ENCODE measurements around the gene ADGB.
"Not testable (repeated sequence)": the region's sequence is repeated elsewhere in the genome, so short reads cannot be mapped to it uniquely, and the experiment has no call there.

ADGB gene

DNA sequence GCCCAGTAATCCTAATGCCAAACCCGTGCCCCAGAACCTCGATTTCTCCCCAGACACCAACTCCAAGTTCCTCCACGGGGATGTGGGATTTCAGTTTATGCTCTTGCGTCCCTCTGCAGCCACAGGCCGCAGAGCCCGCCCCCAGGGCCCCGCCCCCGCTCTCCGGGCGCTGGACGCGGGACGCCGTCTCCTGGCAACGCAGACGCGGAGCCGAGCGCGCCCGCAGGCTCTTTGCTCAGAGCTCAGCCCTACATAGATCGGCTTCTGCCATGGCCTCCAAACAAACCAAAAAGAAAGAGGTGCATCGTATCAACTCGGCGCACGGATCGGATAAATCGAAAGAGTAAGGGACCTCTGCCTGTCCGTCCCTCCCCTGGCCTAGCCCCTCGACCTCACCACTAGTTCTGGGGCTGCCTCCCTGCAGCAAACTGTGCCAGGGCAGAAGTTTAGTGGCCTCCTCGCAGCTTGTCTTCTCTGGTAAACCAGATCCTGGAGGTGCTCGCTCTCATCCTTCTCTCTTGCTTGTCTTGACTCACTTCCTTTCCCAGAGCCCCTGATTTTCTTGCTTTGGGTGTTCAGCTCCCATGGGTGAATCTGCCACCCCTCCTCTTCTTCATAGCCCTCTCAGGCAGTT is at the start of gene ADGB:
Gene ADGB (plus strand): TSS at position 201 of the 634 bp plus-strand sequence. CDS start 69 bp downstream, at position 270.
- DNase-seq: no peak

DNA sequence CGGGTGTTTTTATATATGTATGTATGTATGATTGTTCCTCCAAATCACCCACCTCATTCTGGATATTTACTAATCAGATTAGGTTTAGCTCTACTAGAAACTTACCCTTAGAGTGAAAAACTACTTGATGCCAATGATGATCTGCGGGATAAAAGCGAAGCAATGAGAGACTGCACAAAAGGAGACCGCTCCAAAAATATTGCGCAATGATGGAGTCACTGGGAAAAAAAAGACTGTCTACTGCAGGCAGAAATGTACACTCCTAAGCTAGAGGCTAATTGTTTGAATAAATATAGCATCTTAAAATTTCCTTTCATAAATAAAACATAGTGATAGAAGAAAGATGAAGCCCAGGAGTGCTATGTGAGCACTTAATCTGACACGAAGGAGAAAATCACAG is 47.9 kb upstream of the ADGB start:
- no peak for DNase-seq

- DNase-seq: no peak
Measured at GRCh38 chr6:146551545-146551944, 47.2 kb upstream of the ADGB start.

DNA sequence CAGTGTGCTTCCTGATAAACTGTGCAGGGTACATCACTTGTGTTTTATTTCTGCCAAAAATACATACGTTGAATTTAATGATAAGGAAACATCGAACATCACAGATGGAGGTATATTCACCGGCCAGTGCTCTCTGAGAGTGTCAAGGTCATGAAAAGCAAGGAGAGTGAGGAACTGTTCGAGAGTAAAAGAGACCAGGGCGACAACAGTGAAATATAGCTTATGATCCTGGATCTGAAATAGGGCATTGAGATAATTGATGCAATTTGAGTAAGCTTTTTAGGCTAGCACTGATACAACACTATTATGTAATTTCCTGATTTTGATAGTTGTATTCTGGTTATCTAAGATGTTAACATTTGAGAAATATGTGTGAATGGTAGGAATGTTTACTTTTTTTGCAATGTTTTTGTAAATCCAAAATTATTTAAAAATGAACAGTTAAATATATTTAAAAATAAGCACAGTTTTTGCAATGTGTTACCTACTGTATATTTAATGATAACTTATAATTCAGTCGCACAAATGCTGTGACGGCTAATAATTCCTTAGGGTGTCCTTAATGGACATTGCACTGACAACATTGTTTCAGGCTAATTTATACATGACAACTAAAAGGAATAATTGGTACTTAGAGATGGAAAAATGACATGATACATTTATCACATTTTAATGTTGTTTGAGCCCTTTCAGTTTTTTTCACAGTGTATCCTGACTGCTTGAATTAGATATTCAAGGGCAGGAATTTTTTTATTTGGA is 45.2 kb upstream of the ADGB start:
- DNase-seq: no peak

DNA sequence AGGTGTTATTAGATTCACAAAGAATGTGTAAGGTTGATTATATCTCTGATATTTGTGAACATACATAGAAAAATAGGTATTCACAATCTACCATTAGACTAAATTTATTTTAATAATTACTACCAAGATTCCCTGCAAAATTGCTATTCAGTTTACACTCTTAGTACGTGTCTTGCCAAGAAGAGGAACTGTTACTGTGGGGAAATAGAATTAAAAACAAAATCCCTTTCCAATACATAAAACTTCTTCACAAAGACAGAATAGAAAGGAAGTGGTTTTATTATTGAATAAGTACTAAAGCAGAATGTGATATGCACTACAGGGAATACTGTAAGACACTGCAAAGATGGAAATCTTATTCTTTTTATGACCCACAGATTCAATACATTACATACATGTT is 38.2 kb upstream of the ADGB start:
- DNase-seq: no peak

GRCh38 chr6:146566661-146567060 is 32.1 kb upstream of the ADGB start:
- DNase-seq: not testable (repeated sequence)

- DNase-seq: not testable (repeated sequence)
Measured at GRCh38 chr6:146568619-146569018, 30.2 kb upstream of the ADGB start.

DNA sequence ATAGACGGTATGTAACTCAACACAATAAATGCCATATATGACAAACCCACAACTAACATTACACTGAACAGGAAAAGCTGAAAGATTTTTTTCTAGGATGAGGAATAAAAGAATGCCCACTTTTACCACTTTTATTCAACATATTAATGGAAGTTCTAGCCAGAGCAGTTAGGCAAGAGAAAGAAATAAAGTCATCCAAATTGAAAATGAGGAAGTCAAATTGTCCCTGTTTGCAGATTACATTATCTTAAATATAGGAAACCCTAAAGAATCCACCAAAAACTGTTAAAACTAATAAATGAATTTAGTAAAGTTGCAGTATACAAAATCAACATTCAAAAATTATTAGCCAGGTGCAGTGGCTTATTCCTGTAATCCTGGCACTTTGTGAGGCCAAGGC is 24.6 kb upstream of the ADGB start:
- DNase-seq: no peak

- no peak for DNase-seq
Measured at GRCh38 chr6:146578054-146578453, 20.7 kb upstream of the ADGB start.

- DNase-seq: no peak
Measured at GRCh38 chr6:146581968-146582367, 16.8 kb upstream of the ADGB start.

DNA sequence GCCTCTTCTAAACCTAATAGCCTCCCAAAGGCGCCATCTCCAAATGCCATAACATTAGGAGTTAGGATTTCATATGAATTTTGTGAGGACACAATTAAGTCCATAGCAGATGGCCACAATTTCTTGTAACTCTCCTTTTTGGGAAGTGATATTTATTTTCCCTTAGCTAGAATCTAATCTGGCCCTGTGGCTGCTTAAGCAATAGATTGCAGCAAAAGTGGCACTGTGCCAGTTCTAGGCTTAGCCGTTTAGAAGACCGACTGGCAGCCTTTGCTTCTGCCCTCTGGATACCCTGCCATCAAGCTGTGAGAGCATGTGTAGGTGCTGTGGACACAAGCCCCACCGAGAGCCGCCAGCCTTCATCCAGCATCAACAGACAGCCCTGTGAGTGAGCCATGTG is 15.9 kb upstream of the ADGB start:
- no peak for DNase-seq

DNA sequence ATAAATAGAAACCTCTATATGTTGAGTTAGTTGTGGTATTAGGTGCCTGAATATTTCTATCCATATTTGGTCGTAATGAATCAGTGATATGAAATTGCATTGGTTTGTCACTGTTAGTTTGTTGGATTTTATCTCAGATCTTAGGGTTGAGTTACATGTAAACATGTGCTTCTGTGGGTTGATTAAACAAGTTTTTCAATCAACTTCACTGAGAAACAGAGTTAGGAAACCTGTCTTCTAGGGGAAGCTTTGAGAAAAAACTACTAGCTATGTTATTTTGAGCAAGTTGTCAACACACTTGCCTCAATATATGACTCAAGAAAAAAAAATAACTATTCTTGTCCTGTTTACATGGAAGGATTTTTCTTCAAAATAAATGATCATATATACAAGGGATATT is 14.8 kb upstream of the ADGB start:
- DNase-seq: no peak

DNA sequence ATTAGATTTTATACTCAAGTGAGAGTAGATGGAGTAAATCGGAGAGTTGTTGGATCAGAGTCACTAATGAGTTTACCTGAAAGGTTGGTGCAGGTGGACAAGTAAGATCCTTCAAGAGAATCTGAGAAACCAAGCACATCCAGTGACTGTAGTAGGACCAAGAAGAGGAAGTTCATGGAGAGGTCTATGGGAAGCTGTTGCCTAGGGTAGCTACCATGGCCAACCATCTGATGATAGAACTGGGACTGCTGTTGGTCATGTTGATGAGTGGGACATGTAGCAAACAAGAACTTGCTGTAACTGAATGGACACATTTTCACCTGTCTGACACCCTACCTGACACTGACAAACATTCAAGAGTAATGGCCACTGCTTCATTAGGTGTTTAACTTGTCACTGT is 11.3 kb upstream of the ADGB start:
- no peak for DNase-seq

GRCh38 chr6:146590492-146590891 is 8.3 kb upstream of the ADGB start:
- DNase-seq: no peak

GRCh38 chr6:146592451-146592850 is 6.3 kb upstream of the ADGB start:
- no peak for DNase-seq

GRCh38 chr6:146593986-146594385 is 4.8 kb upstream of the ADGB start:
- no peak for DNase-seq

DNA sequence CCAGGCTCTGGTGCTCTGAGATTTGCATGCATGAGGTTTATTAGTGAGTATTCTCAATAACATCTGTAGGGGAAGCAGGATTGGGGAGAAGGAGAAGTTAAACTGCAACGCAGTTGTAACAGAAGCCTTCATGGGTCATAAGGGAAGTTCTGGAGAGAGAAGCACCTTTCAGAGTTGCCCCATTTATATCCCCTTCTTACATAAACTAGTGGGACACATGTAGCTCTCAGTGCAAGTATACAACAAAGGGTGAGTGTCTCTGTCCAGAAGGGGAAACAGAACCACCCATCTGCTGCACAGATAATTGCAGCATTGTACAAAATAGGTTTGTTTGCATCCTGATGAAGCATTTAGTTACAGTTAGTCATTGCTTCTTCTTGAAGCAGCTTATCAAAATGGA is 4.3 kb upstream of the ADGB start:
- no peak for DNase-seq

- no peak for DNase-seq
Measured at GRCh38 chr6:146595972-146596731, 2.6 kb upstream of the ADGB start.

DNA sequence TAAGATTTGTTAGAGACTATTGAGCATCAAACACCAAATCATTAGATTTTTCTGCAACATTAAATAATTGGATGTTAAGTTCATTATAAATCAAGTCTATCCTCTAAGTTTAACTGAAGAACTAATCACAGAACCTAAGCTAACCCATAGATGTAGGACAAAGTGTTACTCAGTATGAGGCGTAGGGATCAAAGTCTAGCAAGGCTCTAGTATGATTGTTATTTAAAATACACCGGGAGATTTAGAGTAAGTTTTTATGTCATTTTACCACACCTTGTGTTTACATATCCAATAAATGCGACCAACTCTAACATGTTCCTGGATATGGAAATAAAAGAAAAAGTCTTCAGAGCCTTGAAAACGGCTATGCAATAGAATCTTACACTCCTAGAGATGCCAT is 2.6 kb downstream of the ADGB start:
- no peak for DNase-seq

- DNase-seq: no peak
Measured at GRCh38 chr6:146602526-146602925, 3.8 kb downstream of the ADGB start.

DNA sequence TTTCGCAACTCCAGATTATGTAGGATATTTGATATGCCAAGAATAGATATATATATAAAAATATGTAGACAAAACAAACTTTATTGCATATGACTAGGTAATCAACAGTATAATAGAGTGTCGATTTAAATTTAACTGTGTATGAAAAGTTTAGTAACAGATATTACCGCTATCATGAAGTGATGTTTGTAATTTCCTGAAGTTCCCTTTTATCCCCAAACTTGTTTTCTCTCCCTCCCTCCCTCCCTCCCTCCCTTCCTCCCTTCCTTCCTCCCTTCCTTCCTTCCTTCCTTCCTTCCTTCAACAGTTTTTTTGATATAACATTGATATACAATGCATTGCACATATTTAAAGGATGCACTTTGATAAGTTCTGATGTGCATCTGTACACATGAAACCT is 15.2 kb downstream of the ADGB start:
- DNase-seq: no peak

GRCh38 chr6:146620655-146621054 is 21.9 kb downstream of the ADGB start:
- DNase-seq: no peak

DNA sequence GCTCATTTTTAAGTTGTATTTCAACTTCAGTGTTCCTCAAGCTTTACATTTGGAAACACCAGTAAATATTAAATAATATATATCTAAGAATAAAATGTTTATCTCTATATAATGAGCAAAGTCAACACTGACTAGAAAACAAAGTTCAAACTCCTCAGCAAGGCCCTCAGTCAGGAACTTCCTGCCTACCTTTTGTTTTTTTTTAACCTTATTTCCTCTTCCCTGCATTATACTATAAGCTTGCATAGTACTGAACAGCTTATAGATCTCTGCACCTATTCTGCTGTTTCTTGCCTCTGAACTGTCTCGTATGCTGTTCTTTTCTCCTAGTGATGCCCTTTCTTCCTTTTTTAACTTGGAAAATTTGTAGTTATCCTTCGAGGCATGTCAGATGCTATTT is 29.6 kb downstream of the ADGB start:
- no peak for DNase-seq

- DNase-seq: no peak
Measured at GRCh38 chr6:146634022-146634421, 35.2 kb downstream of the ADGB start.
